Retina (tissue), 1 donor: Measurements from ENCODE around the gene DCAF7.

Experiments
- DNase-seq: peaks from one replicate; pipeline ENCODE4 v3.0.0-alpha.2; 2016

DCAF7 gene

DNA sequence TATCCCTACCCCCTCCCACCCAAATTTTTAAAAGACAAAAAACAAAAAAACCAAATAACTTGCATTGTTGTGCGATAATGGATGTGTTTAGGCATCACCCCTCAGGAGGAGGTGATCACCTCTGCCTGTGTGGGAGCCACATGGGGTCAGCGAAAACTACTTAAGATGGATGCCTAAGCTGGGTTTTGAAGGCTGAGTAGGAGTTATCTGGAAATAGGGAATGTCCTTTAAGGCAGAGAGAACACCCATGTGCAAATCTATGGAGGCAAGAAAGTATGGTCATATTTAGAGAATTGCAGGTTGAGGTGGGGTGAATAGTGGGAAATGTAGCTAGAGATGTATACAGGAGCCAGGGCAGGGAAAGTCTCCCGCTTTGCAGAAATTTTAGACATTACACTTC, 44.9 kb downstream of the DCAF7 start:
- no peak for DNase-seq

DNA sequence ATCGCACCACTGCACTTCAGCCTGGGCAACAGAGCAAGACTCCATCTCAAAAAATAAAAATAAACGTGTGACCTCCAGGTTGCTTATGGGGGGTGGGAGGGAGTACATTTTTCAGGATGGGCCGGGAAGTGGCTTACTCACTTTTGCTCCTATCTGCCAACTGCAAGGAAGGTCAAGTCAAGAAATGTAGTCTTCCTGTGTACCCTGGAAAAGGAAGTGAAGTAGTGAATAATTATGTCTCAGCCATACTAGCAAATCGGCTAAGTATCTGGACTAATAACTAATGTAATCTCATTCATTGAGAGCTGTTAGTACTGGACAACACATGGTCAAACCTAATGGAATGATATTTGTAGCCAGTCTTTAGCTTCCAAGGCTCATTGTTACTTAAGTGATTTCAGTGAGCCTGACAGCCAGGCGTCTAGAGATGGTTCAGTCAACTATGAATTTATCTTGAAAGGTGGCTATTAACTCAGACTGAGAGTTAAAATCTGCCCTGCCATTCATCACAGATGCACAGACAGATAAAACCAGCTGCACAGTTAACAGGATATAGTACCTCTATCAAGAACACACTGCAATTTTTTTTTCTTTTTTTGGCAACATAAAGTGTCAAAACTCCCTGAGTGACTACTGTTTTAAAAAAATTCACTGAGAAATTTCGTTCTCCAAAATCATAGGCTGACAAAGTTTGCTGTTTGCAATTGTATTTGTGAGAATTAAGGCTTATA, 46.7 kb downstream of the DCAF7 start:
- no peak for DNase-seq

DNA sequence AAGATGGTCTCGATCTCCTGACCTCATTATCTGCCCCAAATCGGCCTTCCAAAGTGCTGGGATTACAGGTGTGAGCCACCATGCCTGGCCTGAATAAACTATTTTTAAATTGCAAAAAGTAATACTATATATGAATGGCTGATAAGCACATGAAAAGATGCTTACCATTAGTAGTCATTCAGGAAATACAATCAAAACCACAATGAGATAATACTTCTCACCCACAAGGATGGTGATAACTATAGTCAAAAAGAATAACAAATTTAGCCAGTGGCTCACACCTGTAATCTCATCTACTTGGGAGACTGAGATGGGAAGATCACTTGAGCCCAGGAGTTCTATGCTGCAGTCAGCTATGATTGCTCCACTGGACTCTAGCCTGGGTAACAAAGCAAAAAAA, 48.0 kb downstream of the DCAF7 start:
- no peak for DNase-seq

DNA sequence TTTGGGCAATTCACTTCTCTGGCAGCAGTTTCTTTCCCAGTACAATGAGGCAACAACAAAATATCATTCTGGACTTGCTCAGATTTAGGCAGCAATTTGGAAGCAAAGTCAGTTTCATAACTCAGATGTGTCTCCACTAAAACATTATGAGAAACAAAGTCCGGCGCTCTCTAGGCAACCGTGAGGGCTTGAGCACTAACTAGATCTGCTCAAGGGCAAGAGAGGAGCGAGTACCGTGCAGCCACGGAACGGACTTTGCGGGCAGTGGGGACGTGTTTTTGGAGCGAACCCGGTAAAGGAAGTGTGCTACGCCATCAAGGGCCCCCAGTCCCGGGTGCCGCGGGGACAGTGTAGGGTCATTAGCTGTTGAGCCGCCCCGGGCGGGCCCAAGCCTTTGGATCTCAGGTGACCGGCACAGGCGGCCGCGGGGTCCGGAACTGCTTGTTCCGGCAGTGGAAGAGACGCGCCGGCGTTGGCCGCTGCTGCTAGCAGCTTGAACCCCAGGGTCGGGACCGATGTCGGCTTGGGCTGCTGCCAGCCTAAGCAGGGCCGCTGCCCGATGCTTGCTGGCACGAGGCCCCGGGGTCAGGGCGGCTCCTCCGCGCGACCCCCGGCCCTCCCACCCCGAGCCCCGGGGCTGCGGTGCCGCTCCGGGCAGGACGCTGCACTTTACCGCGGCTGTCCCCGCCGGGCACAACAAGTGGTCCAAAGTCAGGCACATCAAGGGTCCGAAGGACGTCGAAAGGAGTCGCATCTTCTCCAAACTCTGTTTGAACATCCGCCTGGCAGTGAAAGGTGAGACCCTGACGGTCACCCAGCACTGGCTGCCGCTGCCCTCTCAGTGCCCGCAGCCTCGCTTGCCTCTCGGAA, 50.5 kb downstream of the DCAF7 start, which contains the start of gene TACO1:
Gene TACO1 (plus strand): TSS at position 327 of the 870 bp plus-strand sequence. CDS start 189 bp downstream, at position 516.
- DNase-seq, result peak; percentile 92

DNA sequence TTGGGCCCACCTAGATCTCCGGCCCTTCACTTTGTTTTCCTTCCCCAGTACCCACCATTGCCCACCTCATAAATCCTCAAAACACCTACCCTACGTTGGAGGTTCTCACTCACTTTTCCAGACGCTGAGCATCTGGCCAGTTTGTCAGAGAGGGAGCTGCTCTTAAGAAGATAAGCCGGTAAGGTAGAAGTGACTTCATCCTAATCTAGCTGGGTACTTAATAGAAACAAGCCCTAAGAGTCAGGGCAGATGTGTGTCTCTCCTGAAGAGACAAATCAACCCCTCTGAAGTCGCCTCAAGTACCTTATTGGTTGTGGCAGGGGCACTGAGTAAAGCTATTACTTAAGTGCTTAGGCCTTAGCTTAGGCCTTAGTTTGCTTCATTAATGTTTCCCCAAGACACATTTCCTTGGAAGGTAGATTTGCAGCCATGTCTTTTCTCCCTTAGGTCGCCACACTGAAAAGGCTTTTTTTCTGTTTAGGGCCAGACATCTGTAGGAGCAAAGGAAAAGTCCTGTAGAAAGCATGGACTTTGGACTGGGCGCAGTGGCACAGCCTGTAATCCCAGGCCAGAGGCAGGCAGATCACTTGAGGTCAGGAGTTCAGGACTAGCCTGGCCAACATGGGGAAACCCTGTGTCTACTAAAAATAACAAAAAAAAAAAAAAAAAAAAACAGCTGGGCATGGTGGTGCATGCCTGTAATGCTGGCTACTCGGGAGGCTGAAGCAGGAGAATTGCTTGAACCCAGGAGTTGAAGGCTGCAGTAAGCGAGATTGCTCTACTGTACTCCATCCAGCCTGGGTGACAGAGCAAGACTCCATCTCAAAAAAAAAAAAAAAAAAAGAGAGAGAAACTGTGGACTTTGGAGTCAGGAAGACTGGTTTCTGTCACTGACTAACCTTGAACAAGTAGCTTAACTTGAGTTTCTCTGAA, 51.4 kb downstream of the DCAF7 start:
- DNase-seq, result no peak

DNA sequence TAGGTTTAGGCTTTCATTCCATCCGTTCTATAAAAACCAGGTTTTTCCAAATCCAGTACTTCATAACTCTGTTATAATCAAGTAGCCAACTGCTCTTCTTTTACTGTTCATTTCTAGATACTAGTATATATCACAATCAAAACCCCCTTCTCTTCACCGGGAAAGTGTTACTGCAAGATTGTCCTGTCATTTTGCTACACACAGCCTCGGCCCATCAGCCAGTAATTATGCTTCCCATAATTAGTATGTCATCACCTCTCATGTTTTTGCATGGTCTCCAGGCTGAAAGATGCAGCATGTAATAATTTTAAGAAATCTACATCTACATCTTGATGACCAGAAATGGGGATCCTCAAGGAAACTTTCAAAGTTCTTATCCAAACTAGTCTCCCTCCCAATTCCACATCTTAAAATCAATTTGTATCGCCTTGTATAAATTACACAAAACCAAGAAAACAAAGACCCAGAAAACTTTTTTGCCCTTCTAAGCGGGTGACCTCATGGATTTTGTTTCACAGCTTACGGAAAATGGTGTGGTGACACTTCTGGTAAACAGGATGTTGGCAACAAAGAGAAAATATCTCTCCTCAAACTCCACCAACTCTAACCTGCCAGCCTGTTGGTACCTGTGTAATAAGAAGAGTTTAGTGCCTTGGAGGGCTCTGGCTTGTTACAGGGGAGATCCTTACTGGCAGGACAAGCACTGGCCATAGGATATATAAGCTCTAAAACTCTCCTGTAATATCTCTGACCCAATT, 59.7 kb downstream of the DCAF7 start:
- no peak for DNase-seq

DNA sequence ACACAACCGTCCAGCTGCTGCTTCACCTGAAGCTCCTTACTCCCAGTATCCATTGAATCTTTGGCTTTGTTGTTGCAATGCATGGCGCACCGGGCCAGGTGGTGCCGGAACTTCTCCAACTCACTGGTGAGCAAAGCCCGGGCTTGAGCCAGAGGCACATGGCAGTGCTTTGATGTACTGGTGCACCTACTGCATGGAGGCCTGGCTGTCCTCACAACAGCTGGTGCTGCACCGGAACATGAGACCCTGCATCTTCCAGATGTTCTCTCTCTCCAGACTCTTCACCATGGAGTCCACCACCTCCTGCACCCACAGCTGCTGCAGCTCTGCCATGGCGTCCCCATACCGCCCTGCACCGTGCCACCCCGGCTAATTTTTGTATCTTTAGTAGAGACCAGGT, 60.6 kb downstream of the DCAF7 start:
- DNase-seq, result no peak

DNA sequence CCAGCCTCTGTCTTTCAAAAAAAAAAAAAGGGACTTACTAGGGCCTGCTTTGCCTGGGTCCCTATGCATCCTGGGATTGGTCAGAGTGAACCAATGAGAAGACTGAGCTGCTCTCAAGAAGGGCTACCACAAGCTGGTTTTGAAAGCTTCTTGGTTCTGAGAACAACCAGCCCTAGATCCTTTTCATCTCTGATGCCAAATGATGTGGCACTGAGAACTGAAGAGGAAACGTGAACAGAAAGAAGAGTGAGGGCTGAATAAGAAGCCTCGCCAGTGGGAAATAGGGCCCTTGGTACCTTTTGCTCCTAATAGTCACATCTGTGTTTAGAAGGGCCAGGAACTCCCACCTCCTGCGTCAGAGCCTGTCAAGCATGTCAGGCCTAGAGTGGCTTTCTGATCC, 61.1 kb downstream of the DCAF7 start:
- DNase-seq, result no peak

DNA sequence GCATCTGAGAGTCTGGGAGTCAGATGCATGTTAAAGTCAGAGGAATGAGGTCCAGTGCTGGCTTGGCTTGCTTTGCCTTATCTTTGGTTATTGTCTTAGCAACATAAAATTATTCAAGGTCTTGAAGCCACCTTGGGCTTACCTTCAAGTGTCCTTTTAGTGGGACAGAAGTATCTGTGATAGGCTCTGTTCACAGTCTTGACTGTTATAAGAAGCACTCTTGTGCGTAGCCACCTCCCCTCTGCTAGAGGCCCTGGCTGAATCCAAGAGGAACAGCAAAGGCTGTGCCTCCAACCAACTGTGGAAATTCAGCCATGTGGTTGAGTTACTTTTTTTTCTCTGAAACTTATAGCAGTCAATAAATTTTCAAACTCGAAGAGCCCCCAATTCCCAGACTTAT, 63.4 kb downstream of the DCAF7 start:
- DNase-seq, result no peak

DNA sequence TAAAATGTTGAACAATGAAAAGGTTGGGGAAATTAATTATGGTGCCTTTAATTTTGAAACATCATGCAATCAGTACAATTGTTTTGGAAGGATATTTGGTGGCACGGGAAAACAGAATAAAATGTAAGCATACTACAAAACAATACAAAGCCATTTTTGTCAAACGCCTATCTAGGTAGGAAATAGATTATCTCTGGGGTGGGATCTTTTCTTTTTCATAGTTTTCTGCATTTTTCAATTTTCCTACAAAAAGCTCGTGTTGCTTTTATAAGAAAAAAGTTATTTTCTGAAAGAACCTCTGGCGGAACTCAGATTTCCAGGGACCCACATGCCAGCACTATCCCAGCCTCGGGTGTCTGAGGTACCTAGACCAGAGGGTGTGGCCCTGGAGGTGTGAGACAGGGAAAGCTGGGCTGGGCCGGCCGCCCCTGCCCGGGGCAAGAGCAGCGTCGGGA, 71.0 kb downstream of the DCAF7 start:
- no peak for DNase-seq

DNA sequence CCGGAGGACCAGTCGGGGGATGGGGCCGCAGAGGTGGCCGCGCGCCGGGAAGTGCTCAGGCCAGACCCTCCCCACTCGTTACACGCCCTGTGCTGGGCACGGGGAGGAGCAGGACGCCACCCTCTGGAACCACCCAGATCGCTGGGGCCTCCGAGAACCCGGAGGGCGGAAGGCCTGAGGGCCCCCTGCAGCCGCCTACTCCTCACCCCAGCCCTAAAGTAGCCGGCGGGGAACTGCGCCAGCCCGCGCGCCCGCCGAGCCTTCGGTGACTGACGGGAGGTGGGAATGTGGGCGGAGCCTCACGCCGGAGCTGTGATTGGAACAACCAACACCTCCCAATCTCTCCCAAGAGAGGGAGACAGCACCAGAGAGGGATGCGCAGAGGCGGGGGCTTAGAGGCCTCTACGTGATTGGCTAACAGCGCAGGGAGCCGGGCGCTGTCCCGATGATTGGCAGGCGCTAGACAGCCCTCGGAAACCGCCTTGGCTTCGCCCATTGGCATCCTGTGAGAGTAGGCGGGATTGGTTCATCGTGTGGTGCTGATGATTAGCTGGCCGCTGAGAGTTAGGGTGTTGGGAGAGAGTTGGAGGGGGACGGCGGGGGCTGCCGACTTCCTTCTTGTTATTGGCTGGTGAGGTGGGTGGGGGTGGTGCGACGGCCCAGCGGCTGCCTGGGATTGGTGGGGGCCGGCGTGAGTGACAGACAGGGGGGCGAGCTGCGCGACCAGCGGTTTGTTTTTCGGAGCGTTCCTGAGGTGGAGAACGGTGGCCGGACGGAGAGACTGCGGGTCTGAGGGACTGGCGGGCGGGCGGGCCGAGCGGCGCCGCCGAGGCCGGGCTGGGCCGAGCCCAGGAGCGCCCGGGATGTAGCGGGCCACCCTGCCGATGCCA, 71.7 kb downstream of the DCAF7 start, which contains the start of gene MAP3K3:
Gene MAP3K3 (plus strand): TSS at position 734 of the 890 bp plus-strand sequence. CDS start 343 bp downstream, outside the sequence.
- peak; percentile 98 for DNase-seq

DNA sequence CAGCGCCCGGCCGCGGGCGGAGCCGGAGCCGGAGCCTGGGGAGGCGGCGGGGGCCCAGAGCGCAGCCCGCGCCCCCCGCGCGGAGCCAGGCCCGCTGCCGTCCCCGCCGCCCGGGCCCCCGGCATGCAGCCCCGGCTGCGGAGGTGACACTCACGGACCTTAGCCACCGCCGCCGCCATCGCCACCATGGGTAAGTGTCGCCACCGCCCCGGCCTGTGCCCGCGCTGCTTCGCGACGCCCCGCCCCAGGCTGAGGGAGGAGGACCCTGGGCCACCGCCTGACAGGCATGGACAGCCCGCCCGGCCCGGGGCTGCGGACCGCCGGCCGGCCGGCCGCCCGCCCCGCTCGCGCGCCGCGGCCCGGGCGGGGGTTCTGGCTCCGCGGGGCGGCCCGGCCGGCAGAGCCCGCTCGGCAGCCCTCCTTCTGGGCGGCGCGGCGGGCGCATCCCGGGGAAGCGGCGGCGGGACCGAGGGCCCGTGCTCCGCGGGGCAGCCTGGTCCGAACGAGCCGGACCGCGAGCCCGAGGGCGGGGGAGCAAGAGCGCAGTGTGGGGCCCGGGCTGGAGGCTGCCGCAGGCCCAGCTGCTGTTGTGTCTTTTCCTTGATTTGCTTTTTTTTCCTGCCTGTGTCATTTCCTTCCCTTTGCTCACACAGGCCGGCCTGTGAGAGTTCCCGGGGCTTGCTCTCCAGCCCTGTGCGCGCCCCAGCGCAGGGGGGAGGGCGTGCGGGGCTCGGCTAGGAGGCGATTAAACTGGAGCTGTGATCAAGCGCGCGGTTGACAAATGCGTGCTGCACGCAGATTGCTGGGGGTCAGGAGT, 72.5 kb downstream of the DCAF7 start:
- peak; percentile 76 for DNase-seq

DNA sequence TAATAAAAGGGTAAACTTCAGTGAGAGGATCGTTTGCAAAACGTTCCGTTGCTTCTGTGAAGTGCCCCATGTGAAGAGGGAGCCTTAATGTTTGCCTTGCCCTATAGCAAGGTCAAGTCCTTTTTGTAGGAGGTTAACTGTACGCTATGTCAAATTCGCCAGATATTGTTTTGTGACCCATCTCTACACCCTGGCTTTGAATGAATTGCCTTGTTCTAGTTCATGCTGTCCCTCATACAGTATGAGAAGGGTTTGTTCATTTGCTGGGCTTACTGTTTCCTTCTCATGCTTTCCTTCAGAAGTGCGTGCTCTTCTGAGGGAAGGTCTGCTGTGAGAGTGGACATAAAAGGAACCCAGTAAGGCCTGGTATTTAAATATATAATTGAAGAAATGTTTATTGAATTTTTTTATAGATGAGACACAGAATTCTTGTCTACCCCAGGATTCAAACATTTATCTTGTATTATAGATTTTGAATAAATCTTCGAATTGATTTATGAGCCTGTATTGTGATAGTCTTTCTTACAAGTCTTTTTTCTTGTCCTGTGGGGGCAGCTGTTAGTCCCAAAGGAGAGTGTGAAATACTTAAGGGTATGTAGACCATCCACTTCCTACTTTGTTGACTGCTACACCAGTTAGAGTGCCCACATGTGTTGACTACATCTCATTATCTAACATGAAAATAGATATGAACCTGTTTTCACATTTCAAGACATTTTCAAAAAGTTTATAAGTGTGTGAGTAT, 73.7 kb downstream of the DCAF7 start:
- no peak for DNase-seq

DNA sequence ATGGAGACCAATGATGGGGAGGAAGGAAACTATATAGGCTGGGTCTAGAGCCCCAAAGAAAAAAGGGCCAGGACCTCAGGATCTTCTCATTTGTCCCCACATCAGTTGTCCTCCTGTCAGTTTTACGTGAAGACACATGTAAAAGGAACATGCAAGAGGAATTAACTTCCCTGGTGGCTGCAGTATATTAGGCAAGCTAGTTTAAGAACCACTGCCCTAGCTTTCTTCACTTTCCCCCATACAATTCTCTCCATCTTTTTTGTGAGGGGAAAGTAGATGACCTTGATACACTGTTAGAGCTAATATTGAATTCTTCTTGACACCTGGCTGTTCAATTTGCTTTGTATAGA, 74.2 kb downstream of the DCAF7 start:
- no peak for DNase-seq

DNA sequence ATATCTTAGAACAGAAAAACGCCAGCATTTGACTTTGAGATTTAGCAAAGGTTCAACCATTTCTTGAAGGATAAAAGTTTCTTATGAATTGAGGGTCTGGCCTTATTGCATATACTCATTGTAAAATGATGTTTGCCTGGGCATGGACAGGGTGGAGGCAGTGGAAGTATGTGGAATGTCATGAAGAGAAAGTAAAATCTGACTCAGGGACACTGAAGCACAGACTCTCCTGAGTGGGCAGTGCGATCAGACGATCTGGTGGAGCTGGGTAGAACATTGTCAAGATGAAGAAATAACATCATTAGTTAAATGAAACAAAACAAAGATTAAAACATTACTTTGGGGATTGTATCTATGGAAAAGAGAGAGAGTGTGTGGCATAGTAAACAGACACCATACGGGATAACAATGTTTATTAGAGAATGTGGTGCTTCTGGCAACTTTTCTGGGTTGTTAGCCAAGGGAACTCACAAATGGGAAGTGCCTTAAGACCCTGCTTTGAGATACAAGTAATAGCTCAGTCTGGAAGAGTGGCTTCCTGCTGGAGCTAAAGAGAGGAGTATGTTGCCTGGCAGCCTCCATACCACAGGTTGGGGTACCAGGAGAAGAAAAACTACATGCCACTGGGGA, 76.4 kb downstream of the DCAF7 start:
- DNase-seq, result no peak

DNA sequence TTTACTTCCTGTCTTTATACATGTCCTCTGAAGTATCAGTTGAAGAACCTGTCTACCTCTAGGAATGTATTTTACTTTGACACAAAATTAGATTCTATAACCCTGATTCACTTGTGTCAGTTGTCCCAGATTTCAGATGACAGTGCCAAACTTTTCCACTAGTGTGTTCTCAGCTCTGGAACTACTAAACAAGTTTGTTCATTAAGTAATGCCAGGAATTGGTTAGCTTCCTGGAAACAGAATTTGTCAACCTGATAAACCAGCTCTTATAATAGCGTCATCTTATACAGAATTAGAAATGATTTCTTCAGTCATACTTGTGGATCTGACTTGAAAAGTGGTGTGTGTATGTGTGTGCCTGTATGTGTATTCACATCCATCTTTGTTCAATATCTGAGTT, 79.3 kb downstream of the DCAF7 start:
- DNase-seq, result no peak

DNA sequence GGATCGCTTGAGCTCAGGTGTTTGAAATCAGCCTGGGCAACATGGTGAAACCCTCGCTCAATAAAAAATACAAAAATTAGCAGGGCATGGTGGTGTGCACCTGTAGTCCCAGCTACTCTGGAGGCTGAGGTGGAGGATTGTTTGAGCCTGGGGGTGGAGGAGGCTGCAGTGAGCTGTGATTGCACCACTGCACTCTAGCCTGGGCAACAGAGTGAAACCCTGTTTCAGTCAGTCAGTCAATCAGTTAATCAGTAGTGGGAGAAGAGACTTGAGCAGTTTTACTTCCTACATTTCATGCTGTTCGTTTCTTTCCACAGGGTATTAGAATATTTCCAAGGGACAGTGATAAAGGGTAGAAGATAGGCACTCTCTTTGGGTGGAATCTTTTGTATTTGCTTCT, 80.8 kb downstream of the DCAF7 start:
- DNase-seq, result no peak

DNA sequence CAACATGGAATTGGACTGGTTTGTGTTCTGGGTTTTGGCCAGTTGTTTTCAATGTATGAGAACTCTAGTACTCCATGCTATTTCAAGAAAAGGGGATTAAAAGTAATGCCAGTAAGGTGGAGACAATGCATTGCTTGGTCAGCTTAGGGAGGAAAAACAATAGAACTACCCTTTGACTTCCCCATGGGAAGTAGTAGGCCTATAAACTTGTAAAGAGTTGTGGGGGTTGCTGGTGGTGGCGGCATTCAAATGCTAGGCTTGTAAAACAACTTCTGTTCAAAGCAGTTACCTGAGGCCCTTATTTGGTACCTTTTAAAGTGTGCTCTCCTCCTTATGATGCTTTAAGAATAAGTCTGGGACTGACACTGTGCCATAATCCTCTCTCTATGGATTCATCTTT, 81.3 kb downstream of the DCAF7 start:
- DNase-seq, result no peak

DNA sequence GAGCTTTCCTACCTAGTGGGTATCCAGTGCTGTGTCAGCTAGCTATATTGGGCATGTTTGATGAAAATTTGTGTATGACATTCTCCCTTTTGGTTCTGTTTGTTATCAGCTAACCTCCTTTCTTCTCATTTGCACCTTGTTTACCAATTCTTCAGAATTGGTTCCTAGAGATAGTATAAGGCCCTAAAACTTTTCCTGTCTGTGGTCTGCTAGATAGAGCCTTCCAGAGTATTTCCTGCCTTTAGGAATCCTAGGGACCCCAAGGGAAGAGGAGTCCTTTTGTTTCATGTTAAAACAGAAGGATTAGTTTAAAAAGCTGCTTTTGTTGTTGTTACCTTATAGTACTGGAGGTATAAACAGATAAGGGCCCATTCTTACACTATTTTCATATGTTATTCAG, 83.5 kb downstream of the DCAF7 start:
- DNase-seq, result no peak
